Mesothelial cell of epicardium (in vitro differentiated cells): ENCODE results near the gene UMPS. TPM values are rescaled to one million over a fixed set of nuclear protein-coding genes. Genes with fewer than 3 reads are reported as not detected.
"Not testable (repeated sequence)": the region's sequence is repeated elsewhere in the genome, so short reads cannot be mapped to it uniquely, and the experiment has no call there.

Experiments used
- DNase-seq, 2 experiments: peaks; one replicate each; pipeline ENCODE4 v3.0.0; 2021; ENCODE audit warnings: low spot score in 2 of 2; ENCODE audit not compliant: unreplicated experiment in 2 of 2
- H3K27ac Mint-ChIP-seq: 2 replicates; pipeline ENCODE4 v1.8.0; 2021; ENCODE audit warnings: mixed read lengths
- H3K27me3 Mint-ChIP-seq: 2 replicates; pipeline ENCODE4 v1.8.0; 2021; ENCODE audit warnings: low read depth, mixed read lengths
- H3K36me3 Mint-ChIP-seq: 2 replicates; pipeline ENCODE4 v1.8.0; 2021; ENCODE audit warnings: mixed read lengths
- H3K4me1 Mint-ChIP-seq: 2 replicates; pipeline ENCODE4 v1.8.0; 2021; ENCODE audit warnings: mixed read lengths
- H3K4me3 Mint-ChIP-seq: 2 replicates; pipeline ENCODE4 v1.8.0; 2021; ENCODE audit warnings: mild to moderate bottlenecking, moderate library complexity, mixed read lengths
- H3K9me3 Mint-ChIP-seq: 2 replicates; pipeline ENCODE4 v1.8.0; 2021; ENCODE audit warnings: mixed read lengths
- total RNA-seq: library from RNA; stranded (reverse); gene quantifications from 3 replicates; pipeline ENCODE4 v1.2.1, GENCODE V29; 2021
- TF ChIP-seq, protein P1 (sequence below): fragments of 200-600 bp; sonication (generic); IDR thresholded peaks from one replicate; pipeline ENCODE4 v1.5.0; 2021; ENCODE audit warnings: antibody characterized with exemption; ENCODE audit not compliant: unreplicated experiment

The UMPS gene
- total RNA-seq, 1 donor from 2014 or later: 37.3 TPM

DNA sequence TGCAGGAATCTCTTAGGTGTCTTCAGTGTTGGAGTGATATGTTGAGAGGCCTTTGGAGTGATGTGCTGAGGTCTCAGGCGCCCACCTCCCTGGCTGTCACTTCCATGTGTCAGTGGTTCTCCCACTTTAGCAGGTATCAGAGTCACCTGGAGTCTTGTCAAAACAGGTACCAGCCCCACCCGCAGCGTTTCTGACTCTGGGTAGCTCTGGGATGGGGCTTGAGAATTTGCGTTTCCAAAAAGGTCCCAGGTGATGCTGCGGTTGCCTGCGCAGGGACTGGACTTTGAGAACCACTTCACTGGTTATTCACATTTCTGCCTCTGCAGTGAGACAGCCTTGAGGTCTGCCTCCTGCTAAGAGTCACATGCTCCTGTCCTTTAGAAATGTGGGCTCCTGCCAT is 15.5 kb downstream of the UMPS start:
- no peak overlapping the region for H3K27ac Mint-ChIP-seq
- no peaks in the 10 kb centered on the region for H3K27me3 Mint-ChIP-seq
- no peaks in the 10 kb centered on the region for H3K4me1 Mint-ChIP-seq
- no peak overlapping the region for H3K4me3 Mint-ChIP-seq
- DNase-seq: no peak
- TF ChIP-seq, protein P1, sequence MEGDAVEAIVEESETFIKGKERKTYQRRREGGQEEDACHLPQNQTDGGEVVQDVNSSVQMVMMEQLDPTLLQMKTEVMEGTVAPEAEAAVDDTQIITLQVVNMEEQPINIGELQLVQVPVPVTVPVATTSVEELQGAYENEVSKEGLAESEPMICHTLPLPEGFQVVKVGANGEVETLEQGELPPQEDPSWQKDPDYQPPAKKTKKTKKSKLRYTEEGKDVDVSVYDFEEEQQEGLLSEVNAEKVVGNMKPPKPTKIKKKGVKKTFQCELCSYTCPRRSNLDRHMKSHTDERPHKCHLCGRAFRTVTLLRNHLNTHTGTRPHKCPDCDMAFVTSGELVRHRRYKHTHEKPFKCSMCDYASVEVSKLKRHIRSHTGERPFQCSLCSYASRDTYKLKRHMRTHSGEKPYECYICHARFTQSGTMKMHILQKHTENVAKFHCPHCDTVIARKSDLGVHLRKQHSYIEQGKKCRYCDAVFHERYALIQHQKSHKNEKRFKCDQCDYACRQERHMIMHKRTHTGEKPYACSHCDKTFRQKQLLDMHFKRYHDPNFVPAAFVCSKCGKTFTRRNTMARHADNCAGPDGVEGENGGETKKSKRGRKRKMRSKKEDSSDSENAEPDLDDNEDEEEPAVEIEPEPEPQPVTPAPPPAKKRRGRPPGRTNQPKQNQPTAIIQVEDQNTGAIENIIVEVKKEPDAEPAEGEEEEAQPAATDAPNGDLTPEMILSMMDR: no peak
- peaks cover 25% of the 10 kb centered on the region for H3K36me3 Mint-ChIP-seq
- no peaks in the 10 kb centered on the region for H3K9me3 Mint-ChIP-seq

DNA sequence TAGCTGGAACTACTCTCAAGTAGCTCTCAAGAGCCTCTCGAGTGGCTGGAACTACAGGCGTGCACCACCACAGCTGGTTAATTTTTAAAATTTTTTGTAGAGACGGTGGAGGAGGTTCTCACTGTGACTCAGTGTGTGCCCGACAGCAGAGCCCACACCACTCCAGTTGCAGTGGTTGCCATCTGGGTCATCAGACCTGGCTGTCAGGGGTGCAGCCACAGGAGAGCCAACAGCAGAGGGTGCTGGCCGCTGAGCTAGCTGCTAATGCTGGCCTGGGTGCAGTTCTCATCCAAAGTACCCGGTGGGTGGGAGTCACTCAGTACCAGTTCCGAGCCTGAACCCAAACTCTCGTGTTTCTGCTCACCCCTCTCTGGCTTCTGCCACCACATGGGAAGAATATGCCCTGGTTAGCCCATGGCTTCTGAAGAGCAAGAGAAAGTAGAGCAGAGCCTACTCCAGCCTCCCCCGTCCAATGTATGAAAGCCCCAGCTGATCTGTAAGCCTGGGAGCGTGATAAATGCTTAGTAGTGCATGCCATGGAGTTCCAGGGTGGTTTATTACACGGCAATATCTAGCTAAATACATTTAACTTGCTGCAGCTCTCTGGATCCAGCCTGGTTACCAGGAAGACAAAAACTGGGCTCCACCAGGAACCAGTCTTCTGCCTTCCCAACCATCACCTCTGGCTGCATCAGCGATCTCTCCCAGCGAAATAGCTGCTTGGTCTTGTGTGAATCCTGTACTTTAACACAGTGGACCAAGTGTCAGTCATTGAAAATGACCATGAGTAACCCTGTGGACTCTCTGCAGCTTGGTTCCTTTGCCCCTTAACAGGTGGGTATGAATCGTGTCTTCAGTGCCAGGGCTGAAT is 17.1 kb downstream of the UMPS start:
- no peak overlapping the region for H3K27ac Mint-ChIP-seq
- TF ChIP-seq, protein P1: no peak
- H3K27me3 Mint-ChIP-seq: no peaks in the 10 kb centered on the region
- peaks cover 15% of the 10 kb centered on the region for H3K36me3 Mint-ChIP-seq
- H3K9me3 Mint-ChIP-seq: no peaks in the 10 kb centered on the region
- DNase-seq: no peak
- no peak overlapping the region for H3K4me3 Mint-ChIP-seq
- H3K4me1 Mint-ChIP-seq: no peaks in the 10 kb centered on the region

DNA sequence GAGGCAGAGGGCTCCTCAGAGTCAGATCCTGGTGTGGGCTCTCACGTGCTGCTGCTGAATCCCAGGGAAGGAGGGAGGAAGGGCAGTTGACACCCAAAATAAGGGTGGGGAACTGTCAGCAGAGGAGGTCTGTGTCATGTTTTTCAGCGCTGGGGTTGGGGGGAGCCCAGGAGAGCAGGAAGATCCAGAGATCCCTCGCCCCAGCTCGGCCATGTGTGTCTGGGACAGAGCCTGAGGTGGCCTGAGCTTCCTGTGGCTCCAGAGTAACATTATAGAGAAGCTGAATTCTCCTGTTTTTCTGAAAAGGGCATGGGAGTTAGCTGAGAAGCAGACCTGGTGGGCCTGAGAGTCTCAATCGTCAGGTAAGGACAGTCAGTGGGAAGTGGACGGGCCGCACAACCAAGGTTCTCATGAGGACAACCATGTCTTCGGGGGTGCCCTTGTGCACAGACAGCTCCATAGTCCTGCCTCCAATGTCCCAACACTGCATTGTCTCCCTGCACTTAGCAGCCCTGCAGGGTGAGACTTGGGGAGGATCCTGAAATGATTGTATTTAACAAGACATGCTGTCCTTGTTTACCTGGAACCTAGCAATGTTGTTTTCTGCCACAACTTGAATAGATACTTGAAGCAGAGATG is 18.4 kb downstream of the UMPS start:
- Mint-ChIP-seq H3K27me3 (no peaks in the 10 kb centered on the region), H3K4me3 (no peak overlapping the region), H3K36me3 (peaks cover 9% of the 10 kb centered on the region), H3K4me1 (no peaks in the 10 kb centered on the region), H3K9me3 (no peaks in the 10 kb centered on the region), H3K27ac (no peak overlapping the region)
- TF ChIP-seq, protein P1: no peak
- no peak for DNase-seq

GRCh38 chr3:124749877-124750276 is 19.6 kb downstream of the UMPS start:
- not testable (repeated sequence) for DNase-seq, H3K4me1 Mint-ChIP-seq, H3K27me3 Mint-ChIP-seq, H3K36me3 Mint-ChIP-seq, H3K9me3 Mint-ChIP-seq, H3K4me3 Mint-ChIP-seq, H3K27ac Mint-ChIP-seq

DNA sequence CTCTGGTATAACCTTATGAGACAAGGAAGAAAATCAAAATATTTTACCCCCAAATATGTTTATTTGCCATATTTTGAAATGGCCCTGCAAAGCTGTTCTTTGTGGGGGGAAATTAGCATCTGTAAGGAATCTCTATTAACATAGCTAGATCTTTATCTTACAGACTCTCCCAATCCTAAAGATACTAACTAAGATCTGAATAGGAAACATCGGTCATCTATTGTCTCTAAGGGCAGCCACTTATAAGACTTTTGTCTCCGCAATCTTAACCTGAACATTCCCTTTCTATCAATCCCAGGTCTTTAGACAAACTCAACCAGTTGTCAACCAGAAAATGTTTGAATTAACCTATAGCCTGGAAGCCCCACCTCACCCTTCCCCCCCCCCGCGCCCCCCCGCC is 21.2 kb downstream of the UMPS start:
- TF ChIP-seq, protein P1: no peak
- peaks cover 2% of the 10 kb centered on the region for H3K36me3 Mint-ChIP-seq
- H3K4me1 Mint-ChIP-seq: no peaks in the 10 kb centered on the region
- no peak for DNase-seq
- H3K4me3 Mint-ChIP-seq: no peak overlapping the region
- no peaks in the 10 kb centered on the region for H3K9me3 Mint-ChIP-seq
- H3K27ac Mint-ChIP-seq: no peak overlapping the region
- H3K27me3 Mint-ChIP-seq: no peaks in the 10 kb centered on the region

DNA sequence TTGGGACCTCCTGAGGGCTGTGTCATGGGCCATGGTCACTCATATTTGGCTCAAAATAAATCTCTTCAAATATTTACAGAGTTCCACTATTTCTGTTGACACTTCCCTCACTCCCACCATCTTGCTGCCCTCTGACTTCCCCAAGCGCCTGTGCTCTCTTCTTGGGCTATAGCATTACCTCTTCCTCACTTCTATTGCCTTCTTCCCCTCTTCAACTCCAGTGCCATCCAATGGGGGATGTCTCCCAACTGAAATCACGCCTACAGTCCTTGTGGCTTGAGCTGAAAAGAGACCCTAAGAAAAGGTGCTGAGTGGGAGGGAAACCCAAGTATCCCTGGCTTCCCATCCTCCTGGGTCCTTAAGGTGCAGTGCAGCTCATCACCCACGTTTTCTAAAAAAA is 21.8 kb downstream of the UMPS start:
- TF ChIP-seq, protein P1: no peak
- DNase-seq: no peak
- H3K4me1 Mint-ChIP-seq: no peaks in the 10 kb centered on the region
- H3K27ac Mint-ChIP-seq: no peak overlapping the region
- no peak overlapping the region for H3K4me3 Mint-ChIP-seq
- H3K36me3 Mint-ChIP-seq: peaks cover 2% of the 10 kb centered on the region
- H3K27me3 Mint-ChIP-seq: peaks cover 3% of the 10 kb centered on the region
- no peaks in the 10 kb centered on the region for H3K9me3 Mint-ChIP-seq

- not testable (repeated sequence) for H3K4me3 Mint-ChIP-seq, H3K36me3 Mint-ChIP-seq, H3K27me3 Mint-ChIP-seq, H3K9me3 Mint-ChIP-seq, H3K27ac Mint-ChIP-seq, DNase-seq
- H3K4me1 Mint-ChIP-seq: peaks cover 17% of the 10 kb centered on the region
Measured at GRCh38 chr3:124757926-124758325, 27.7 kb downstream of the UMPS start.
